T-helper 17 cell (primary cell): ENCODE results near the gene AGFG1. TPM values are rescaled to one million over a fixed set of nuclear protein-coding genes. Genes with fewer than 3 reads are reported as not detected.
"Not testable (repeated sequence)": the region's sequence is repeated elsewhere in the genome, so short reads cannot be mapped to it uniquely, and the experiment has no call there.

ENCODE experiments used
- ATAC-seq: fragments of 150-1000 bp; cut with Tn5 transposase; 2 replicates; pipeline ENCODE4 v1.10.0; 2021; ENCODE audit warnings: mild to moderate bottlenecking, moderate library complexity
- DNase-seq, 3 donors: peaks; one replicate each; pipeline versions ENCODE4 v3.0.0 to v3.0.0-alpha.2; 2020 to 2021
- H3K9me3 ChIP-seq: one replicate; pipeline ENCODE4 v1.7.0; 2013; ENCODE audit warnings: low read length, mild to moderate bottlenecking; ENCODE audit not compliant: control insufficient read depth, poor library complexity, severe bottlenecking
- H3K27ac Mint-ChIP-seq: one replicate; pipeline ENCODE4 v1.8.0; 2022; ENCODE audit warnings: mild to moderate bottlenecking, moderate library complexity, mixed read lengths
- H3K27me3 Mint-ChIP-seq: one replicate; pipeline ENCODE4 v1.8.0; 2022; ENCODE audit warnings: mixed read lengths
- H3K36me3 Mint-ChIP-seq: one replicate; pipeline ENCODE4 v1.8.0; 2022; ENCODE audit warnings: low read depth, mixed read lengths
- H3K4me1 Mint-ChIP-seq: one replicate; pipeline ENCODE4 v1.8.0; 2022; ENCODE audit warnings: mild to moderate bottlenecking, mixed read lengths
- H3K4me3 Mint-ChIP-seq: one replicate; pipeline ENCODE4 v1.8.0; 2022; ENCODE audit warnings: mild to moderate bottlenecking, moderate library complexity, mixed read lengths
- total RNA-seq, 4 donors: library from RNA in 2 of 4; stranded (reverse) in 2 of 4; gene quantifications; one replicate each; pipeline ENCODE4 v1.2.3 and lab custom pipeline; 2022 to 2026

The AGFG1 gene
- total RNA-seq, 2 donors from 2014 or later, result 66.6 to 68.3 TPM

- H3K36me3 Mint-ChIP-seq, result peaks cover 5% of the 10 kb centered on the region
- no peak overlapping the region for H3K4me3 Mint-ChIP-seq
- peaks cover 57% of the 10 kb centered on the region for H3K4me1 Mint-ChIP-seq
- H3K9me3 ChIP-seq, result no peaks in the 10 kb centered on the region
- ATAC-seq (no peak), DNase-seq (no peak)
- H3K27ac Mint-ChIP-seq, result no peak overlapping the region
- H3K27me3 Mint-ChIP-seq, result no peaks in the 10 kb centered on the region
Observed at GRCh38 chr2:227511955-227512354, 40.0 kb downstream of the AGFG1 start.

DNA sequence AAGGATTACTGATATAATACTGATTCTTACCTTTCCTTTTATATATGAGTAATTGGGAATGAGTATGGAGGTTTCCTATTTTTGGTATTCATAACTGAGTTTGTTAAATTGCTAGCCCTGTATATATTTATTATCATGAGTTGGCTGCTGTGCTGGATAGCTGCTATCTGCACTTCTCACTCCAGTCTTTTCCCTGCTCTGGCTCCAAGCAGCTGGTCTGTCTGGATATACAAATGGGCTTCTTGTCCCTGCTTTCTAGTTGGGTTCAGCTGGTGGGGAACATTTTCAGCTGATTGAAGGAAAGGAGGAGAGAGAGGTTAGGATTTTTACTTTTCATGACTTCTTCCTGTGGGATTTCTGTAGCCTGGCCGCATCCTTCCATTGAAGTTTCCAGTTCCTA lies 41.2 kb downstream of the AGFG1 start:
- ATAC-seq (no peak), DNase-seq (no peak)
- Mint-ChIP-seq H3K27ac (no peak overlapping the region), H3K4me3 (no peak overlapping the region), H3K4me1 (peaks cover 59% of the 10 kb centered on the region), H3K27me3 (no peaks in the 10 kb centered on the region), H3K36me3 (peaks cover 5% of the 10 kb centered on the region)
- H3K9me3 ChIP-seq, result no peaks in the 10 kb centered on the region

DNA sequence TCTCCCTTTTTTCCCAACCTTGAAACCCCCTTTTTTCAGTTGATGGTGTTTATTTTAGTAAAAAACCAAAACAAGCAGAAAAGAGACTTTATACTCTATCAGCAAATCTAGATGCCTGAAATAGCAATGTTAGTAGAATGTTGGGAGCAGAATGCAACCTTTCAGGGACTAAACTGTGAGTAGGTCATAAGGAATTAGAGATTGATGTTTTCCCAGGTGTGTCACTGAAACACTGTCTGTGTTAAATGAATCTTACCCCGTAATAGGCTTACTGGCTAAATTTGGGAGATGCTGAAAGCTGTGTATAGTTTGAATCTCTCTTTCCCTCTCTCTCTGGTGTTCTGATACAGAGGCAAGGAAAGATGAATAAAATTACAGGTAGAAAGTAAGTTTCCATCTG lies 43.8 kb downstream of the AGFG1 start:
- no peaks in the 10 kb centered on the region for H3K9me3 ChIP-seq
- no peak for ATAC-seq
- Mint-ChIP-seq H3K4me1 (peaks cover 48% of the 10 kb centered on the region), H3K4me3 (no peak overlapping the region), H3K36me3 (peaks cover 5% of the 10 kb centered on the region), H3K27ac (peak overlapping the region; percentile 76), H3K27me3 (no peaks in the 10 kb centered on the region)
- DNase-seq, result no peak

DNA sequence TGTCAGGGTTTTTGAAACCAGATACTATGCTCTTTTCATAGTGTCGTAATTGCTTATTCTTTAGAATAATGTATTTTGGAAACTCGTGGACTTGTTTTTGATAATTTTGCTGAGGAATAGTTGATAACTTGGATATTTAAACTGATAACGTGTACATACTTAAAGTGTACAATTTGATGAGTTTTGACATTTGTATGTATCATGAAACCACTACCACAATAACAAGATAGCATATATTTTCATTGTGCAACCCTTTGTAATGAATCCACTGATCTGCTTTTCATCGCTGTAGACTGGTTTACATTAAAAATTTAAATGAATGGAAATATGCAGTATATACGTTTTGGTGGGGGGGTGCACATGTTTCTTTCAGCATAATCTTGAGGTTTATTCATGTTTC lies 45.8 kb downstream of the AGFG1 start:
- no peak for ATAC-seq
- Mint-ChIP-seq H3K27me3 (no peaks in the 10 kb centered on the region), H3K27ac (no peak overlapping the region), H3K4me3 (no peak overlapping the region), H3K4me1 (peaks cover 34% of the 10 kb centered on the region), H3K36me3 (peaks cover 5% of the 10 kb centered on the region)
- no peak for DNase-seq
- H3K9me3 ChIP-seq, result no peaks in the 10 kb centered on the region

GRCh38 chr2:227518278-227518865 lies 46.4 kb downstream of the AGFG1 start:
- DNase-seq, H3K27ac Mint-ChIP-seq, H3K4me3 Mint-ChIP-seq, H3K36me3 Mint-ChIP-seq, H3K27me3 Mint-ChIP-seq, ATAC-seq, H3K9me3 ChIP-seq: not testable (repeated sequence)
- H3K4me1 Mint-ChIP-seq, result peaks cover 33% of the 10 kb centered on the region

DNA sequence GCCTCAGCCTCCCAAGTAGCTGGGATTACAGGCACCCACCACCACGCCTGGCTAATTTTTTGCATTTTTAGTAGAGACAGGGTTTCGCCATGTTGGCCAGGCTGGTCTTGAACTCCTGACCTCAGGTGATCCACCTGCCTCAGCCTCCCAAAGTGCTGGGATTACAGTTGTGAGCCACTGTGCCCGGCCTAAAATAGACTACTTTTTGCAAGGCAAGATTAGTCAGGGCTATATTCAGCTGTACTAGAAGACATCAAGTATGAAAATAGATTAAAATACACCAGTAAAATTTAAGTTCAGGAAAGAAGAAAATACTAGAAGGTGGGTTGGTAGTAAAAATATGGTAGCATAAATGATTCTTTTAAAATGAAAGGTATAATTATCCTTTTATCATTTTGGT lies 49.2 kb downstream of the AGFG1 start:
- H3K27ac Mint-ChIP-seq, result peak overlapping the region; percentile 53
- H3K4me3 Mint-ChIP-seq, H3K36me3 Mint-ChIP-seq, ATAC-seq, DNase-seq, H3K9me3 ChIP-seq, H3K27me3 Mint-ChIP-seq: not testable (repeated sequence)
- peaks cover 12% of the 10 kb centered on the region for H3K4me1 Mint-ChIP-seq

GRCh38 chr2:227524665-227525064 lies 52.7 kb downstream of the AGFG1 start:
- no peaks in the 10 kb centered on the region for H3K9me3 ChIP-seq
- no peak overlapping the region for H3K27ac Mint-ChIP-seq
- H3K4me3 Mint-ChIP-seq, result no peak overlapping the region
- no peaks in the 10 kb centered on the region for H3K27me3 Mint-ChIP-seq
- peaks cover 4% of the 10 kb centered on the region for H3K4me1 Mint-ChIP-seq
- no peak for ATAC-seq
- DNase-seq, result no peak
- H3K36me3 Mint-ChIP-seq, result no peaks in the 10 kb centered on the region

DNA sequence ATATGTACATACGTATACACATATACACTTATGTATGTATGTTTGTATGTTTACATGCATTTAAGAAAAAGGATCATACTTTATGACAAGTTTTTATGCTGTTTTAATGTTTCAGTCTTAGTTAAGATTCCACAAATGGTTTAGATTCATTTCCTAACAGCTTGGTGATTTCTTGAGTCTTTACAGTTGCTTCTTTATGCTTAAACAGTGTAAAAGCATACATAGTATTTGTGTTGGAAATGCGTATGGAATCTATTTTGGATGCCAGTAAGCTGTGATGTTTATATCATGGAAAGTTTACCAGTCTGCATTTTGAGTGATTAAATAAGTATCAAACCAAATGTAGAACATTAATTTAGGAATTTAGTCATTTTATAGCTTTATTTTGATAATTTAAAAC lies 55.4 kb downstream of the AGFG1 start:
- ATAC-seq, result no peak
- Mint-ChIP-seq H3K36me3 (peaks cover 3% of the 10 kb centered on the region), H3K4me1 (no peaks in the 10 kb centered on the region), H3K27me3 (no peaks in the 10 kb centered on the region), H3K4me3 (no peak overlapping the region), H3K27ac (no peak overlapping the region)
- no peak for DNase-seq
- H3K9me3 ChIP-seq, result no peaks in the 10 kb centered on the region

GRCh38 chr2:227528803-227529202 lies 56.8 kb downstream of the AGFG1 start:
- Mint-ChIP-seq H3K36me3 (peaks cover 3% of the 10 kb centered on the region), H3K4me1 (no peaks in the 10 kb centered on the region), H3K4me3 (no peak overlapping the region), H3K27me3 (no peaks in the 10 kb centered on the region), H3K27ac (no peak overlapping the region)
- ATAC-seq (no peak), DNase-seq (no peak)
- no peaks in the 10 kb centered on the region for H3K9me3 ChIP-seq

GRCh38 chr2:227529871-227530270 lies 57.9 kb downstream of the AGFG1 start:
- H3K4me3 Mint-ChIP-seq, result no peak overlapping the region
- H3K9me3 ChIP-seq, result no peaks in the 10 kb centered on the region
- no peaks in the 10 kb centered on the region for H3K27me3 Mint-ChIP-seq
- no peaks in the 10 kb centered on the region for H3K4me1 Mint-ChIP-seq
- DNase-seq (no peak), ATAC-seq (no peak)
- peaks cover 3% of the 10 kb centered on the region for H3K36me3 Mint-ChIP-seq
- H3K27ac Mint-ChIP-seq, result no peak overlapping the region

DNA sequence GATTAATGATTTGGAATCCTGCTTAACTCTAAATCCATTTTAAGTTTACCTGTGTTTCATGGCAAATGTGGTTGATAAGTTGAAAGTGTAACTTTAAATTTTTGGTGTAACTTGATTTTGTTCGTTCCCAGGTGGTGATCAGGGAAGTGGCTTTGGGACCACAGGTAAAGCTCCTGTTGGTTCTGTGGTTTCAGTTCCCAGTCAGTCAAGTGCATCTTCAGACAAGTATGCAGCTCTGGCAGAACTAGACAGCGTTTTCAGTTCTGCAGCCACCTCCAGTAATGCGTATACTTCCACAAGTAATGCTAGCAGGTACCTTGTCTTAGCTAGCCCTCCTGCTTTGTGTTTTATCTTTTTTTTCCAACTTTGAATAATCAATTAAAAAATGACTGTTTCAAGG lies 62.8 kb downstream of the AGFG1 start:
- DNase-seq, result no peak
- H3K27me3 Mint-ChIP-seq, result no peaks in the 10 kb centered on the region
- no peak for ATAC-seq
- no peak overlapping the region for H3K4me3 Mint-ChIP-seq
- peaks cover 9% of the 10 kb centered on the region for H3K36me3 Mint-ChIP-seq
- H3K9me3 ChIP-seq, result no peaks in the 10 kb centered on the region
- H3K27ac Mint-ChIP-seq, result no peak overlapping the region
- peaks cover 2% of the 10 kb centered on the region for H3K4me1 Mint-ChIP-seq

GRCh38 chr2:227536445-227536844 lies 64.5 kb downstream of the AGFG1 start:
- ATAC-seq, result no peak
- DNase-seq, result no peak
- no peak overlapping the region for H3K27ac Mint-ChIP-seq
- peaks cover 2% of the 10 kb centered on the region for H3K4me1 Mint-ChIP-seq
- H3K27me3 Mint-ChIP-seq, result no peaks in the 10 kb centered on the region
- H3K4me3 Mint-ChIP-seq, result no peak overlapping the region
- H3K36me3 Mint-ChIP-seq, result peaks cover 6% of the 10 kb centered on the region
- no peaks in the 10 kb centered on the region for H3K9me3 ChIP-seq

DNA sequence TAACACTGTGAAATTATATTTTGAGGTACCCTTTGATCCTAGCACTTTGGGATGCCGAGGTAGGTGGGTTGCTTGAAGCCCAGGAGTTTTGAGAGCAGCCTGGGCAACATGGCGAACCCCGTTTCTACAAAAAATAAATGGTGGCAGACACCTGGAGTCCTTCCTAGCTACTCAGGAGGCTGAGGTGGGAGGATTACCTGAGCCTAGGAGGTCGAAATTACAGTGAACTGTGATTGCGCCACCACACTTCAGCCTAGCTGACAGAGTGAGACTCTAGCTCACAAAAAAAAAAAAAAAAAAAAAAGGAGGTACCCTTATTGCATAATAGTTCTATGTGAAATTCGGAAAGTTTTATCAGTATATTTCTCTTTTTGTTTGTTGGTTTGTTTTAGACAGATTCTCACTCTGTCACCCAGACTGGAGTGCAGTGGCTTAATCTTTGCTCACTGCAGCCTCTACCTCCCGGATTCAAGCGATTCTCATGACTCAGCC lies 67.6 kb downstream of the AGFG1 start:
- no peak for DNase-seq
- no peak overlapping the region for H3K4me3 Mint-ChIP-seq
- H3K36me3 Mint-ChIP-seq, result peaks cover 18% of the 10 kb centered on the region
- H3K4me1 Mint-ChIP-seq, result peaks cover 13% of the 10 kb centered on the region
- H3K27me3 Mint-ChIP-seq, result no peaks in the 10 kb centered on the region
- no peak overlapping the region for H3K27ac Mint-ChIP-seq
- H3K9me3 ChIP-seq, result no peaks in the 10 kb centered on the region
- no peak for ATAC-seq

DNA sequence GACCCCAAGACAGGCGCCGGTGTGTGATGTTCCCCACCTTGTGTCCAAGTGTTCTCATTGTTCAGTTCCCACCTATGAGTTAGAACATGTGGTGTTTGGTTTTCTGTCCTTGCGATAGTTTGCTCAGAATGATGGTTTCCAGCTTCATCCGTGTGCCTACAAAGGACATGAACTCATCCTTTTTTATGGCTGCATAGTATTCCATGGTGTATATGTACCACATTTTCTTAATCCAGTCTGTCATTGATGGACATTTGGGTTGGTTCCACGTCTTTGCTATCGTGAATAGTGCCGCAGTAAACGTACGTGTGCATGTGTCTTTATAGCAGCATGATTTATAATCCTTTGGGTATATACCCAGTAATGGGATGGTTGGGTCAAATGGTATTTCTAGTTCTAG lies 68.4 kb downstream of the AGFG1 start:
- H3K27ac Mint-ChIP-seq, H3K4me3 Mint-ChIP-seq, DNase-seq, ATAC-seq, H3K9me3 ChIP-seq, H3K27me3 Mint-ChIP-seq: not testable (repeated sequence)
- H3K36me3 Mint-ChIP-seq, result peaks cover 21% of the 10 kb centered on the region
- peaks cover 16% of the 10 kb centered on the region for H3K4me1 Mint-ChIP-seq
